ENCODE measurements around the gene KLHL29. TPM values are rescaled to one million over a fixed set of nuclear protein-coding genes. Genes with fewer than 3 reads are reported as not detected.

The KLHL29 gene
- total RNA-seq, 1 experiment from 2014 or later, result 16.7 TPM

GRCh38 chr2:23429036-23429435 lies 44.1 kb downstream of the KLHL29 start (continued):
- TF ChIP-seq CTCF (IDR thresholded peaks at IDR 0.05 in 2 of 3, conservative IDR thresholded peaks at IDR 0.05 in 1 of 3; ENCODE audit: borderline replicate concordance in 1 of 3, insufficient read depth in 1 of 3, low read depth in 2 of 3, low read length in 2 of 3) (no peak), EZH2 (IDR thresholded peaks at IDR 0.05) (no peak), ATF3 (IDR thresholded peaks at IDR 0.05) (no peak), EZH2phosphoT487 (IDR thresholded peaks at IDR 0.05; ENCODE audit: borderline replicate concordance) (no peak), CEBPB (IDR thresholded peaks at IDR 0.05; ENCODE audit: low read depth) (no peak), SIN3A (IDR thresholded peaks at IDR 0.05; ENCODE audit: low read depth) (no peak), YY1 (IDR thresholded peaks at IDR 0.05; ENCODE audit: extremely low read depth, insufficient replicate concordance, low read depth, low read length) (no peak), POLR2AphosphoS5 (IDR thresholded peaks at IDR 0.05; ENCODE audit: low read depth, low read length) (no peak), RAD21 (IDR thresholded peaks at IDR 0.05; ENCODE audit: low read depth) (no peak), CBX3 (IDR thresholded peaks at IDR 0.05; ENCODE audit: low read depth) (no peak), EGR1 (IDR thresholded peaks at IDR 0.05; ENCODE audit: low read depth) (no peak), SRF (IDR thresholded peaks at IDR 0.05; ENCODE audit: low read depth) (no peak)

DNA sequence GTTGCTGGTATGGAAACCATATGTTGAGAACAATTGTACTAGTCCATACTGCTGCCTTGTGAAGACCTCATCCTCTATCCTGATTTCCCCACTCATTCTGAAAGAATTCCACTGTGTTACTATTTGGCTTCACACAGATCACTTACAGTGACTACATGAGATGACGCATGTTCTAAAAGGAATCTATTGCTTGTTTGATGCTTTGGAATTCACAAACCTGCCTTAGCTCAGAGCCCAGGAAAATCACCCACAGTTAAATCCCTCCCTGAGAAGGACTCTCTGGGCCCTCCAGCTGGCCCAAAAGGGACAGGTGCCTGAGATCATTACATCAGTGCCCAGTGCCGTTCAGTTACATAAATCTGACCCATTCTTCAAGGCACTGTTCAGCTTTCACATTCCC lies 45.3 kb downstream of the KLHL29 start:
- Histone ChIP-seq H3K9ac (ENCODE audit: low read length) (no peak overlapping the region), H3K9me3 (ENCODE audit: control insufficient read depth in 1 of 2, insufficient read depth in 1 of 2, low read depth in 1 of 2, low read length in 2 of 2) (no peaks in the 10 kb centered on the region), H3K27me3 (ENCODE audit: insufficient read depth, low read length) (no peaks in the 10 kb centered on the region), H3K4me3 (replicated peaks in 1 of 2; ENCODE audit: low read depth in 1 of 2, low read length in 2 of 2) (no peak overlapping the region), H2AFZ (ENCODE audit: low read depth, low read length, poor library complexity, severe bottlenecking) (no peak overlapping the region), H3K9me2 (ENCODE audit: insufficient read depth) (no peaks in the 10 kb centered on the region), H3K4me1 (ENCODE audit: control insufficient read depth in 1 of 2, insufficient read depth in 2 of 2, low read length in 2 of 2) (peaks cover 0 to 2% of the 10 kb centered on the region in 2 experiments; a peak in 1 of 4 replicates), H3K36me3 (ENCODE audit: control insufficient read depth in 1 of 2, insufficient read depth in 2 of 2, low read length in 2 of 2) (no peaks in the 10 kb centered on the region), H3K79me2 (ENCODE audit: insufficient read depth, low read length) (0 out of 2 replicates have a peak, but pooled peaks cover 13% of the 10 kb centered on the region), H3K4me2 (ENCODE audit: low read length) (no peak overlapping the region), H4K20me1 (ENCODE audit: insufficient read depth) (no peaks in the 10 kb centered on the region), H3K27ac (ENCODE audit: low read depth, low read length) (no peak overlapping the region)
- ATAC-seq (no peak), DNase-seq (ENCODE audit: low read depth, low spot score) (no peak)
- intact Hi-C loops (cut with micrococcal nuclease), result no loop called here
- TF ChIP-seq POLR2AphosphoS5 (IDR thresholded peaks at IDR 0.05; ENCODE audit: low read depth, low read length) (no peak), EZH2phosphoT487 (IDR thresholded peaks at IDR 0.05; ENCODE audit: borderline replicate concordance) (no peak), TCF7L2 (IDR thresholded peaks at IDR 0.05; ENCODE audit: borderline replicate concordance, extremely low read depth, insufficient read depth, insufficient read length) (no peak)
- POLR2A ChIA-PET, result no interaction called here
- CTCF ChIA-PET, result no interaction called here
- RAD21 ChIA-PET (ENCODE audit: low non-redundant PET in 1 of 2, low total read pairs in 2 of 2, uncharacterized antibody in 2 of 2, unreplicated experiment in 2 of 2), result no interaction called here
- BruUV-seq (replicated peaks), result no TSS peak
